Stomach (tissue), 9 donors: ENCODE measurements around the gene FAM120B. TPM values are rescaled to one million over a fixed set of nuclear protein-coding genes. Genes with fewer than 3 reads are reported as not detected.
A peak's percentile ranks its signal among the peaks of the same experiment; 100 is the strongest.

Source experiments
- DNase-seq, 2 donors: peaks; one replicate each; pipeline versions ENCODE4 v3.0.0 to v3.0.0-alpha.2; 2013 to 2019
- H3K27ac ChIP-seq, 5 donors: fragments of 200-600 bp in 4 of 5; sonication (generic) in 4 of 5; one replicate each; pipeline ENCODE4 v1.5.1; 2013 to 2019; ENCODE audit warnings: mild to moderate bottlenecking in 1 of 5, moderate library complexity in 1 of 5
- H3K27me3 ChIP-seq, 3 donors: fragments of 200-600 bp; sonication (generic); one replicate each; pipeline ENCODE4 v1.5.1; 2017 to 2019; ENCODE audit warnings: mixed run types in 1 of 3
- H3K36me3 ChIP-seq, 4 donors: fragments of 200-600 bp; sonication (generic); 1 replicate in 3 of 4; 2 replicates in 1 of 4; pipeline ENCODE4 v1.5.1; 2016 to 2019
- H3K4me1 ChIP-seq, 4 donors: fragments of 200-600 bp; sonication (generic); one replicate each; pipeline ENCODE4 v1.5.1; 2016 to 2019
- H3K4me3 ChIP-seq, 4 donors: fragments of 200-600 bp; sonication (generic) in 3 of 4; one replicate each; pipeline ENCODE4 v1.5.1; 2016 to 2019; ENCODE audit warnings: mild to moderate bottlenecking in 1 of 4
- H3K9me3 ChIP-seq, 4 donors: fragments of 200-600 bp; sonication (generic); one replicate each; pipeline ENCODE4 v1.5.1; 2016 to 2019
- EP300 ChIP-seq: sonication (generic); formaldehyde crosslinking; IDR thresholded peaks from one replicate; pipeline ENCODE4 v1.6.1; 2017; ENCODE audit warnings: antibody characterized with exemption
- POLR2A ChIP-seq, 4 donors: fragments of 450-650 bp; IDR thresholded peaks; one replicate each; pipeline ENCODE4 v1.6.1; 2016; ENCODE audit warnings: antibody characterized with exemption in 4 of 4, control low read depth in 2 of 4, mild to moderate bottlenecking in 1 of 4, moderate library complexity in 1 of 4
- POLR2AphosphoS5 ChIP-seq, 3 donors: sonication (generic); formaldehyde crosslinking; IDR thresholded peaks; one replicate each; pipeline ENCODE4 v1.6.1; 2016; ENCODE audit warnings: antibody characterized with exemption in 3 of 3
- WGBS, 5 donors: extraction: QIAGEN DNeasy Blood & Tissue Kit in 3 of 5; methylation state at CpG; one replicate each; pipeline versions ENCODE4 v1.1.5 to v1.1.7; 2013 to 2018; 5-methylcytosine and 5-hydroxymethylcytosine counted together
- intact Hi-C: fragments of 100-400 bp; cut with DNase I; formaldehyde crosslinking; loops from one replicate; pipeline ENCODE4 v1.15.1; 2023; ENCODE audit warnings: low total_unique reads
- polyA plus RNA-seq, 3 donors: library from polyadenylated mRNA; stranded (reverse); fragments of 200-250 nt; gene quantifications; one replicate each; pipeline ENCODE4 v1.2.3, GENCODE V29; 2013
- total RNA-seq, 5 donors: library from RNA; depleted of rRNA; stranded (reverse); fragments of >200 nt; gene quantifications; one replicate each; pipeline versions ENCODE4 v1.1.0 to v1.2.3, GENCODE V29; 2014 to 2016
- TF ChIP-seq, protein P1 (sequence below), 7 experiments: fragments of 450-650 bp in 4 of 7; fragments of 200-600 bp in 3 of 7; sonication (generic) in 3 of 7; IDR thresholded peaks; one replicate each; pipeline ENCODE4 v1.5.1; 2016 to 2019; ENCODE audit warnings: antibody characterized with exemption in 7 of 7, control low read depth in 2 of 7, mild to moderate bottlenecking in 1 of 7
- donor health status: healthy with polysubstance abuse.
- donor health status: Bipolar disorder and iron deficiency.
- donor health status: healthy.

FAM120B gene
- total and polyA plus RNA-seq, 8 donors = 6.4 to 66.5 (median 27.3) TPM

DNA sequence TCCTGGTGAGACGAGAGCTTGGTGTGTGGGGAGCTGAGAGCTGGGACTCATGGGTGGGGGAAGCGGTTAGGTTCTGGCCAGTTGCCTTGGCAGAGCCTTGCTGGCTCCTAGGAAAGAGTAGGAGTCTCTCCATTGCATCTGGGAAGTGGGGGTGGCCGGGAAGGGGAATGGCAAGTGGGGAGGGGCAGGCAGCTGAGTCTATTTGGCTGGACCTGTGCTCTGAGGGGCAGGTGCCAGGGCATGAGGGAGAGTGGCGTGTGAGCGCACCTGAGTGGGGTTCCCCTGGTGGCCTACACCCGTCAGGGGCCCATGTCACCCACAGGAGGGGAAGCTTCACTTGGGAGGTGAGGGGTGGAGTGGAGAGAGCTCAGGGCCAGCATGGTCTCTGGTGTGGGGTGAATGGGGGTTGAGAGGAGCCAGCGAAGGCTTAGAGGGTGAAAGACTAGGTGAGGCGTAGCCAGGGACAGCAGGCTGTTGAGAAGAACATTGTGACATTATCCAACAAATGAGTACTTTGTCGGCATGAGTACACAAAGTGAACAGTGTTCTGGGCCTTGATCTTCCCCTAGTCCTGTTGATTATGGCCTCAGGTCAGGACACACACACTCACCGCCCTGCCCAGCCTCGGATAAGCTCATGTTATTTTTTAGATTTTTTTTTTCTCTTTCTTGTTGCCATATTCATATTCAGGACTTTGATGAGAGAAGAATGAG is 59.8 kb downstream of the FAM120B start:
- Histone ChIP-seq H3K27ac (no peak overlapping the region), H3K36me3 (peaks cover 3 to 85% (median 82%) of the 10 kb centered on the region in 4 donors), H3K27me3 (no peaks in the 10 kb centered on the region), H3K4me3 (no peak overlapping the region), H3K9me3 (no peaks in the 10 kb centered on the region), H3K4me1 (peaks cover 0 to 24% (median 2%) of the 10 kb centered on the region in 4 donors)
- no peak for DNase-seq
- intact Hi-C loops = no loop called here
- TF ChIP-seq EP300 (no peak), POLR2AphosphoS5 (IDR thresholded peaks at IDR 0.05) (no peak)
- TF ChIP-seq, protein P1, sequence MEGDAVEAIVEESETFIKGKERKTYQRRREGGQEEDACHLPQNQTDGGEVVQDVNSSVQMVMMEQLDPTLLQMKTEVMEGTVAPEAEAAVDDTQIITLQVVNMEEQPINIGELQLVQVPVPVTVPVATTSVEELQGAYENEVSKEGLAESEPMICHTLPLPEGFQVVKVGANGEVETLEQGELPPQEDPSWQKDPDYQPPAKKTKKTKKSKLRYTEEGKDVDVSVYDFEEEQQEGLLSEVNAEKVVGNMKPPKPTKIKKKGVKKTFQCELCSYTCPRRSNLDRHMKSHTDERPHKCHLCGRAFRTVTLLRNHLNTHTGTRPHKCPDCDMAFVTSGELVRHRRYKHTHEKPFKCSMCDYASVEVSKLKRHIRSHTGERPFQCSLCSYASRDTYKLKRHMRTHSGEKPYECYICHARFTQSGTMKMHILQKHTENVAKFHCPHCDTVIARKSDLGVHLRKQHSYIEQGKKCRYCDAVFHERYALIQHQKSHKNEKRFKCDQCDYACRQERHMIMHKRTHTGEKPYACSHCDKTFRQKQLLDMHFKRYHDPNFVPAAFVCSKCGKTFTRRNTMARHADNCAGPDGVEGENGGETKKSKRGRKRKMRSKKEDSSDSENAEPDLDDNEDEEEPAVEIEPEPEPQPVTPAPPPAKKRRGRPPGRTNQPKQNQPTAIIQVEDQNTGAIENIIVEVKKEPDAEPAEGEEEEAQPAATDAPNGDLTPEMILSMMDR (IDR thresholded peaks at IDR 0.05) = no peak
- WGBS, 5 donors = 71 to 82% (median 74%) methylated on average over 11 of the region's 11 CpGs

GRCh38 chr6:170367241-170367640 is 60.7 kb downstream of the FAM120B start:
- peaks cover 0 to 24% (median 2%) of the 10 kb centered on the region in 4 donors for H3K4me1 ChIP-seq
- H3K36me3 ChIP-seq = peaks cover 3 to 78% (median 75%) of the 10 kb centered on the region in 4 donors
- H3K9me3 ChIP-seq = no peaks in the 10 kb centered on the region
- peak in 1 of 2 donors; percentile 51 for DNase-seq
- no peaks in the 10 kb centered on the region for H3K27me3 ChIP-seq
- WGBS, 5 donors = 76 to 90% (median 84%) methylated on average over 7 to 10 of the region's 10 CpGs
- no peak overlapping the region for H3K4me3 ChIP-seq
- no peak overlapping the region for H3K27ac ChIP-seq
- TF ChIP-seq POLR2A (IDR thresholded peaks at IDR 0.05) (no peak), EP300 (no peak), POLR2AphosphoS5 (IDR thresholded peaks at IDR 0.05) (no peak)
- TF ChIP-seq, protein P1 (IDR thresholded peaks at IDR 0.05) = no peak
- intact Hi-C loops = no loop called here

GRCh38 chr6:170368544-170368943 is 62.0 kb downstream of the FAM120B start:
- H3K27me3 ChIP-seq = no peaks in the 10 kb centered on the region
- H3K36me3 ChIP-seq = peaks cover 0 to 68% (median 62%) of the 10 kb centered on the region in 4 donors
- WGBS, 5 donors = 76 to 90% (median 79%) methylated on average over 2 of the region's 2 CpGs
- intact Hi-C loops = no loop called here
- TF ChIP-seq POLR2AphosphoS5 (IDR thresholded peaks at IDR 0.05) = no peak
- TF ChIP-seq, protein P1 (IDR thresholded peaks at IDR 0.05) = no peak
- no peak for TF ChIP-seq POLR2A (IDR thresholded peaks at IDR 0.05)
- no peak for TF ChIP-seq EP300
- no peak overlapping the region for H3K27ac ChIP-seq
- H3K4me1 ChIP-seq = peaks cover 0 to 24% (median 2%) of the 10 kb centered on the region in 4 donors
- no peak for DNase-seq
- H3K9me3 ChIP-seq = no peaks in the 10 kb centered on the region
- H3K4me3 ChIP-seq = no peak overlapping the region

- intact Hi-C loops = no loop called here
- no peak overlapping the region for H3K27ac ChIP-seq
- H3K27me3 ChIP-seq = no peaks in the 10 kb centered on the region
- peaks cover 0 to 24% (median 2%) of the 10 kb centered on the region in 4 donors for H3K4me1 ChIP-seq
- TF ChIP-seq, protein P1 (IDR thresholded peaks at IDR 0.05) = no peak
- no peak for TF ChIP-seq POLR2A (IDR thresholded peaks at IDR 0.05)
- TF ChIP-seq POLR2AphosphoS5 (IDR thresholded peaks at IDR 0.05) = no peak
- no peak for TF ChIP-seq EP300
- H3K36me3 ChIP-seq = peaks cover 0 to 66% (median 53%) of the 10 kb centered on the region in 4 donors
- no peak for DNase-seq
- no peaks in the 10 kb centered on the region for H3K9me3 ChIP-seq
- WGBS, 5 donors = 47 to 67% (median 51%) methylated on average over 5 of the region's 5 CpGs
- H3K4me3 ChIP-seq = no peak overlapping the region
These were observed 62.8 kb downstream of the FAM120B start for GRCh38 chr6:170369403-170369802.
